Measurements from ENCODE around the gene CACNA1I.

DNA sequence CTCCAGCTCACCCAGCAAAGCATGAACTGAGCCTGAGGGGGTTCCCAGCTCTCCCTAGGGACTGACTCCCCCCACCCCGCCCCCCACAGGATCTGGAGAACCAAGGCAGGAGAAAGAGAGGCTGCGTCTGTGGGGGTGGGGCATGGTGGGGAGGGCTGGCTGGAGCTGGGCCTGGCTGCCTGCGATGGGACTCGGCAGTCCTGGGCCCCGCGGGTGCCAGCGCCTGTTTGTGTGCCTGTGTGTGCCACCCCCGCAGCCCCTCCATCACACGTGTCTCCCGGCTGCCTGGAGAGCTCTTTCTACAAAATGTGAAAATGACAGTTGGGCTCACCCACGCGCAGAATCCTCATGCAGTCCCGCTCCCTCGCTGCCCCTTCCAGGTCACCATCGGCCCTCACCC lies 46.8 kb downstream of the CACNA1I start:
- TF ChIP-seq CTCF (IDR thresholded peaks at IDR 0.05) (no peak), TEAD4 (CRISPR knock-in tag; IDR thresholded peaks at IDR 0.05) (no peak), IRF2 (CRISPR knock-in tag; IDR thresholded peaks at IDR 0.05; ENCODE audit: borderline replicate concordance, low read depth) (no peak), ARID4B (CRISPR knock-in tag; IDR thresholded peaks at IDR 0.05; ENCODE audit: borderline replicate concordance) (no peak)
